Measurements from ENCODE around the gene ZNF562.
A peak's percentile ranks its signal among the peaks of the same experiment; 100 is the strongest.

Gene ZNF562

DNA sequence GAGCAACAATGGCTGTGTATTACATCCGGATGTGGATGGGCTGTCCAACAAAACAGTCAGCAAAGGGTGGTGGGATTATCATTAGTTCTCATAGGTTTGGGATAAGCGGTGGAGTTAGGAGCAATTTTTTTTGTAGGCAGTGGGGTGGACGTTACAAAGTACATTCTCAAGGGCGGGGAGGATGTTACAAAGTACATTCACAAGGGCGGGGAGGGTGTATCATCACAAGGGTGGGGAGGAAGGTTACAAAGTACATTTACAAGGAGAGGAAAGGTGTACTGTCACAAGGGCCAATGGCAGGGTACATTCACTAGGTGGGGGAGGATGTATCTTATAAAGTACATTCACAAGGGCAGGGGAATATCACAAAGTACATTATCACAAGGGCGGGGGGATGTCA is 33.1 kb downstream of the ZNF562 start:
- no peak for DNase-seq

- DNase-seq = no peak
Observed at GRCh38 chr19:9640956-9641355, 33.9 kb downstream of the ZNF562 start.

- no peak for DNase-seq
Observed at GRCh38 chr19:9636018-9636417, 38.9 kb downstream of the ZNF562 start.

- DNase-seq = no peak
Observed at GRCh38 chr19:9627856-9628255, 47.0 kb downstream of the ZNF562 start.

GRCh38 chr19:9622531-9622930 is 52.4 kb downstream of the ZNF562 start:
- no peak for DNase-seq

DNA sequence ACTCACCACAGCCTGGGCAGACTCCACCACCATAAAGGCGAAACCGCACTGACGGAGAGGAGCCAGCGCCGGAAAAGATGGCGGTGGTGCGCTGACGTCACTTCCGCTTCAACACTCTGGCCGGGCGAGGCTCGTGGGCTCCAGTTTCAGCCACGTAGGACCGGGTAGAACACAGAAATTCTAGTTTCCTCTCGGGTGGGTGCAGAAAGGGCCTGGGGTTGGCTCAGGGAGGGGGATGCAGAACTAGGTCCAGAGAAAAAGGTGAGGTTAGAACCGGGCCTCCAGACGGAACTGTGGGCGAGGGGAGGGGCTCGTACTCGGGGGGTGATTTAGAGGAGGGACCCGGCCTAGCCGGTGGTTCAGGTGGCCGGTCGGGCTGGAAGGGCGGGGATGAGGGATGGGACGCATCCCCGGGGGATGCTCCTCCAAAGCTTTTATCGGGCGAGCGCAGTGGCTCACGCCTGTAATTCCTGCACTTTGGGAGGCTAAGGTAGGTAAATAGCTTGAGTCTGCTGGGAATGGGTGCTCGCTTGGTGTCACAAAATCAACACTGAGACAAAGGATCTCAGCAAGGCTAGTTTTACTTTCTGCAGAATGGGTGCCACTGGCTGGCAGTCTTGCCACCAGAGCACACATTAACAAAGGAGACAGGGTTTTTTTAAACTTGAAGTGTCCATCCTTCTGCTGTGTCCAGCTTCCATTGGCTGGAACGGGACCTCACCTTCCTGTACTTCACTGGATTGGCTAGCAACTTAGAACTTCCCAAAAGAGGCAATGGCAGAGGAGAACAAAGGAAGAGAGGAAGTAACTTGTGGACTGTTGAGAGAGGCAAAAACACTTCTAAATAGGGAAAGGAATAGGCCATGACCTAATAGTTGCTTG is 53.5 kb downstream of the ZNF562 start, which contains the start of gene ZNF561:
Gene ZNF561 (minus strand): TSS at position 77 of the 882 bp plus-strand sequence. CDS start 1,776 bp downstream, outside the sequence.
- DNase-seq = peak; percentile 65

DNA sequence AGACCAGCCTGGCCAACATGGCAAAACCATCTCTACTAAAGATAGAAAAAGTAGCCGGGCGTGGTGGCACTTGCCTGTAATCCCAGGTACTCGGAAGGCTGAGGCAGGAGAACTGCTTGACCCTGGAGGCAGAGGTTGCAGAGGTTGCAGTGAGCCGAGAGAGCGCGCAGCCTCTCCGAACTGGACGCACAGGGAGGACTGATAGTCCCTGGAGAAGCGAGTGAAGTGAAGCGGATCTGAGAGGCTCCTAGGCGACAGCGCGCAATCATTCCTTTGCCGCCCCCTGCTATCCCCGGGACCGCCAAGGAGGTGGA is 54.1 kb downstream of the ZNF562 start:
- DNase-seq = no peak

DNA sequence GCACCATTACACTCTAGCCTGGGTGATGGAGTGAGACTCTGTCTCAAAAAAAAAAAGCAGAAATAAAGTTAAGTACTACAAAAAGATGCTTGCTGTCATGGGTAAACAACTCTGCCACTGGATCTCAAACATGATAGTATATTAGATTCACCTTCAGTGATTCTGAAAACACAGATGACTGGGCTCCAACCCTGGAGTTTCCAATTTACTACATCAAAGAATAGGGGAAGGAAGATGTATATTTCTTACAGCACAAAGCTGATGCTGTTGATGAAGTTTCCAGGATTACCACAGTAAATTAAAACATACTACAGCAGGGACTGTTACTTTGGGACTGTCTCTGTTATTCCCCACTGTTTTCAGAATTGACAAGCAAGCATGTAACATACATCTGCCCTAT is 59.1 kb downstream of the ZNF562 start:
- no peak for DNase-seq

DNA sequence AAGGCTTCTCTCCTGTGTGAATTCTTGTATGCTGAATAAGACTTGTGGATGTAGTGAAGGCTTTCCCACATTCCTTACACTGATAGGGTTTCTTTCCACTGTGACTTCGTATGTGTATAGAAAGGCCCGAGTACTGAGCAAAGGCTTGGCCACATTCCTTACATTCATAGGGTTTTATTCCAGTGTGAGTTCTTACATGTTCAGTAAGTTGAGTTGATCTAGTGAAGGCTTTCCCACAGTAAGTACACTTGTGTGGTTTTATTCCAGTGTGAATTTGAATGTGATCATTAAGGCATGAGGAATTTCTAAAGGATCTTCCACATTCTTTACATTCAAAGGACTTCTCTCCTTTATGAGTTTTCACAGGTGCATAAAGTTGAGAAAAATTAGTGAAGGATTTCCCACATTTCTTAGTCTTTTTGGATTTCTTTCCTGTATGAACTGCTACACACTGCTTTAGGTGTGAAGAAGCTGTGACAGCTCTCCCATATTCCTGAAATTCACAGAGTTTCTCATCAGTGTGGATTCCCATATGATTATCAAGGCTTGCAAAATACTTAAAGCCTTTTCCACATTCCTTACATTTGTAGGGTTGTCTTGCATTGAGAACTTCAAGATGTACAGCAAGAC is 64.3 kb downstream of the ZNF562 start:
- no peak for DNase-seq

- DNase-seq = no peak
Observed at GRCh38 chr19:9608912-9609311, 66.0 kb downstream of the ZNF562 start.

DNA sequence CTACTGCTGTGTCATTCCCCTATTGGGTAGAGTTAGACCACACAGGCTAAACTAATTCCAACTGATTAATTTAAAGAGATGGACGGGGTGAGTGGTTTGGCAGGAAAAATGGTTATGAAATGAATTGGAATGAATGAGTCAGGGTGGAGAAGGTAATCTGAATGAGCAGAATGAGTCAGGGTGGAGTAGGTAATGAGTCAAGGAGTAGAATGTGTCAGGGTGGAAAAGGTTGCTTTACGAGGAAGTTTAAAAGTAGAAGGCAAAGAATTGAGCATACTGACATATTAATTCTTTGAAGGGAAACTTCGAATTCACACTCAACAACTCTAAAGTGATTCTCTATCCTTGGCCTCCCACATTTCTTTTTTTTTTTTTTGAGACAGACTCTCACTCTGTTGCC is 77.9 kb downstream of the ZNF562 start:
- no peak for DNase-seq

Measured in NCI-H2029 (cell line).